Stimulated activated CD8-positive, alpha-beta memory T cell treated with anti-CD3 and anti-CD28 coated beads, Interleukin-15, amount 100 ng/mL, for 1 hour (primary cell): ENCODE results near the gene VKORC1L1.
"Not testable (repeated sequence)": the region's sequence is repeated elsewhere in the genome, so short reads cannot be mapped to it uniquely, and the experiment has no call there.

Experiments used
- DNase-seq: peaks from one replicate; pipeline ENCODE4 v3.0.0-alpha.2; 2020; ENCODE audit warnings: low read depth

Gene VKORC1L1

GRCh38 chr7:65885533-65885932, 12.7 kb downstream of the VKORC1L1 start:
- DNase-seq = not testable (repeated sequence)

GRCh38 chr7:65888434-65889156, 15.7 kb downstream of the VKORC1L1 start:
- DNase-seq = not testable (repeated sequence)

GRCh38 chr7:65889722-65890121, 16.8 kb downstream of the VKORC1L1 start:
- DNase-seq = not testable (repeated sequence)

GRCh38 chr7:65892161-65892560, 19.3 kb downstream of the VKORC1L1 start:
- no peak for DNase-seq

- no peak for DNase-seq
Measured at GRCh38 chr7:65892835-65893234, 20.0 kb downstream of the VKORC1L1 start.

- DNase-seq = no peak
Measured at GRCh38 chr7:65896279-65896870, 23.5 kb downstream of the VKORC1L1 start.

GRCh38 chr7:65897289-65897688, 24.4 kb downstream of the VKORC1L1 start:
- DNase-seq = not testable (repeated sequence)

- not testable (repeated sequence) for DNase-seq
Measured at GRCh38 chr7:65898677-65899447, 26.0 kb downstream of the VKORC1L1 start.

GRCh38 chr7:65902306-65902705, 29.4 kb downstream of the VKORC1L1 start:
- DNase-seq = no peak

- DNase-seq = no peak
Measured at GRCh38 chr7:65907501-65908198, 34.8 kb downstream of the VKORC1L1 start.

- no peak for DNase-seq
Measured at GRCh38 chr7:65910237-65910636, 37.4 kb downstream of the VKORC1L1 start.

GRCh38 chr7:65912237-65912636, 39.4 kb downstream of the VKORC1L1 start:
- DNase-seq = no peak

GRCh38 chr7:65915921-65916657, 43.2 kb downstream of the VKORC1L1 start:
- DNase-seq = no peak

GRCh38 chr7:65923316-65923715, 50.4 kb downstream of the VKORC1L1 start:
- no peak for DNase-seq

GRCh38 chr7:65924193-65924592, 51.3 kb downstream of the VKORC1L1 start:
- no peak for DNase-seq

- no peak for DNase-seq
Measured at GRCh38 chr7:65925040-65925439, 52.2 kb downstream of the VKORC1L1 start.

GRCh38 chr7:65926588-65926987, 53.7 kb downstream of the VKORC1L1 start:
- no peak for DNase-seq

- DNase-seq = no peak
Measured at GRCh38 chr7:65927489-65928448, 54.9 kb downstream of the VKORC1L1 start.

- DNase-seq = no peak
Measured at GRCh38 chr7:65931685-65932084, 58.8 kb downstream of the VKORC1L1 start.

- DNase-seq = no peak
Measured at GRCh38 chr7:65937296-65937695, 64.4 kb downstream of the VKORC1L1 start.
